HCT116 (cell line): ENCODE measurements around the gene EBPL. TPM values are rescaled to one million over a fixed set of nuclear protein-coding genes. Genes with fewer than 3 reads are reported as not detected.

ENCODE experiments used
- ATAC-seq: fragments of 200-7000 bp; cut with Tn5 transposase; 2 replicates; pipeline ENCODE4 v1.9.1; 2020; ENCODE audit warnings: mild to moderate bottlenecking, moderate library complexity
- BruUV-seq: library from RNA; stranded (reverse); fragments of 400-500 nt; replicated peaks from 2 replicates; lab custom pipeline; 2021; lab: Mats Ljungman, UMichigan
- CTCF ChIA-PET: fragments of 300-600 bp; sonication (Branson Sonifier 250); formaldehyde crosslinking; loops from one replicate; lab custom pipeline; 2021; ENCODE audit warnings: antibody characterized with exemption; lab: Charles Lee
- POLR2A ChIA-PET: fragments of 300-600, 350-600 bp; sonication (Branson Sonifier 250); formaldehyde crosslinking; loops from one replicate; lab custom pipeline; 2021; ENCODE audit warnings: antibody characterized with exemption; lab: Charles Lee
- RAD21 ChIA-PET, 2 experiments: fragments of 300-600 bp; sonication (Branson Sonifier 250); formaldehyde crosslinking; loops; one replicate each; lab custom pipeline; 2023; ENCODE audit warnings: low total read pairs in 2 of 2; ENCODE audit not compliant: uncharacterized antibody in 2 of 2, unreplicated experiment in 2 of 2, low non-redundant PET in 1 of 2; lab: Charles Lee
- DNase-seq: peaks from one replicate; pipeline ENCODE4 v3.0.0-alpha.2; 2010; ENCODE audit warnings: low read depth, low spot score
- H2AFZ ChIP-seq: fragments of 200-600 bp; shearing (Covaris generic), sonication (generic); 2 replicates; pipeline ENCODE4 v1.6.1; 2017; ENCODE audit warnings: low read depth, mixed run types, mixed read lengths, antibody characterized with exemption, low read length; ENCODE audit not compliant: poor library complexity, severe bottlenecking
- H3K27ac ChIP-seq: 2 replicates; pipeline ENCODE4 v1.5.1; 2012; ENCODE audit warnings: low read depth, low read length
- H3K27me3 ChIP-seq: fragments of 200-600 bp; sonication (generic); 2 replicates; pipeline ENCODE4 v1.6.1; 2016; ENCODE audit warnings: mixed run types, low read length, mixed read lengths; ENCODE audit not compliant: insufficient read depth
- H3K36me3 ChIP-seq, 2 experiments: fragments of 200-500 bp in 1 of 2; fragments of 200-600 bp in 1 of 2; sonication (Bioruptor generic) in 1 of 2; sonication (generic) in 1 of 2; 2 replicates each; pipeline versions ENCODE4 v1.5.1 to v1.6.1; 2014 to 2016; ENCODE audit warnings: low read length in 2 of 2, inconsistent platforms in 1 of 2, mixed read lengths in 1 of 2, mixed run types in 1 of 2; ENCODE audit not compliant: insufficient read depth in 2 of 2, control insufficient read depth in 1 of 2
- H3K4me1 ChIP-seq, 2 experiments: fragments of 200-600 bp in 1 of 2; sonication (generic) in 1 of 2; 2 replicates each; pipeline versions ENCODE4 v1.5.1 to v1.6.1; 2012 to 2017; ENCODE audit warnings: low read length in 2 of 2, inconsistent platforms in 1 of 2, mild to moderate bottlenecking in 1 of 2, mixed read lengths in 1 of 2, mixed run types in 1 of 2, moderate library complexity in 1 of 2; ENCODE audit not compliant: insufficient read depth in 2 of 2, control insufficient read depth in 1 of 2
- H3K4me2 ChIP-seq: fragments of 200-600 bp; sonication (generic); 2 replicates; pipeline ENCODE4 v1.6.1; 2017; ENCODE audit warnings: mixed run types, low read length, mixed read lengths
- H3K4me3 ChIP-seq, 2 experiments: fragments of 200-600 bp in 1 of 2; sonication (generic) in 1 of 2; replicated peaks in 1 of 2; 2 replicates each; pipeline ENCODE4 v1.5.1; 2011 to 2016; ENCODE audit warnings: low read length in 2 of 2, control low read depth in 1 of 2, low read depth in 1 of 2, mild to moderate bottlenecking in 1 of 2, mixed read lengths in 1 of 2, mixed run types in 1 of 2
- H3K79me2 ChIP-seq: fragments of 200-600 bp; sonication (generic); 2 replicates; pipeline ENCODE4 v1.6.1; 2017; ENCODE audit warnings: mild to moderate bottlenecking, mixed run types, low read length, moderate library complexity, mixed read lengths; ENCODE audit not compliant: insufficient read depth
- H3K9ac ChIP-seq: fragments of 200-600 bp; sonication (generic); 2 replicates; pipeline ENCODE4 v1.6.1; 2016; ENCODE audit warnings: low read length, mixed read lengths
- H3K9me2 ChIP-seq: fragments of 200-600 bp; sonication (generic), shearing (Covaris generic); 2 replicates; pipeline ENCODE4 v1.6.1; 2017; ENCODE audit warnings: mixed run types, mild to moderate bottlenecking, moderate library complexity; ENCODE audit not compliant: insufficient read depth
- H3K9me3 ChIP-seq, 2 experiments: fragments of 200-500 bp in 1 of 2; fragments of 200-600 bp in 1 of 2; sonication (Bioruptor generic) in 1 of 2; sonication (generic) in 1 of 2; 2 replicates each; pipeline ENCODE4 v1.6.1; 2014 to 2017; ENCODE audit warnings: low read length in 2 of 2, mixed read lengths in 2 of 2, inconsistent platforms in 1 of 2, low read depth in 1 of 2, mild to moderate bottlenecking in 1 of 2, mixed run types in 1 of 2, moderate library complexity in 1 of 2; ENCODE audit not compliant: control insufficient read depth in 1 of 2, insufficient read depth in 1 of 2
- H4K20me1 ChIP-seq: fragments of 200-600 bp; sonication (generic), shearing (Covaris generic); 2 replicates; pipeline ENCODE4 v1.6.1; 2017; ENCODE audit warnings: mixed run types, mild to moderate bottlenecking, moderate library complexity; ENCODE audit not compliant: insufficient read depth
- CEBPB ChIP-seq: IDR thresholded peaks from 2 replicates; pipeline ENCODE4 v1.6.1; 2012; ENCODE audit warnings: low read depth
- EGR1 ChIP-seq: IDR thresholded peaks from 2 replicates; pipeline ENCODE4 v1.6.1; 2012; ENCODE audit warnings: low read depth
- ELF1 ChIP-seq: IDR thresholded peaks from 2 replicates; pipeline ENCODE4 v1.6.1; 2012; ENCODE audit warnings: low read depth, borderline replicate concordance
- EZH2phosphoT487 ChIP-seq: fragments of 200-600 bp; IDR thresholded peaks from 2 replicates; pipeline ENCODE4 v1.6.1; 2018; ENCODE audit warnings: antibody characterized with exemption, borderline replicate concordance
- FOSL1 ChIP-seq: IDR thresholded peaks from 2 replicates; pipeline ENCODE4 v1.6.1; 2012; ENCODE audit warnings: low read depth
- JUND ChIP-seq: IDR thresholded peaks from 2 replicates; pipeline ENCODE4 v1.6.1; 2012
- RAD21 ChIP-seq: IDR thresholded peaks from 2 replicates; pipeline ENCODE4 v1.6.1; 2012; ENCODE audit warnings: low read depth, mild to moderate bottlenecking
- REST ChIP-seq: IDR thresholded peaks from 2 replicates; pipeline ENCODE4 v1.6.1; 2012; ENCODE audit warnings: low read depth
- SIN3A ChIP-seq: IDR thresholded peaks from 2 replicates; pipeline ENCODE4 v1.6.1; 2012; ENCODE audit warnings: low read depth
- SRF ChIP-seq: IDR thresholded peaks from 2 replicates; pipeline ENCODE4 v1.6.1; 2012; ENCODE audit warnings: low read depth
- ZBTB33 ChIP-seq: IDR thresholded peaks from 2 replicates; pipeline ENCODE4 v1.6.1; 2011; ENCODE audit warnings: mild to moderate bottlenecking, low read length, moderate library complexity; ENCODE audit not compliant: insufficient replicate concordance; ENCODE audit errors: extremely low read depth
- ZFX ChIP-seq: fragments of 450-650 bp; IDR thresholded peaks from 2 replicates; pipeline ENCODE4 v1.6.1; 2017
- intact Hi-C: fragments of 100-400 bp; cut with micrococcal nuclease; formaldehyde crosslinking; loops from 2 replicates; pipeline ENCODE4 v1.10.0; 2022
- total RNA-seq: library from RNA; stranded (reverse); gene quantifications from one replicate; pipeline ENCODE4 v1.2.1, GENCODE V29; 2021; ENCODE audit not compliant: unreplicated experiment

The EBPL gene
- total RNA-seq, 1 experiment from 2014 or later = 73.2 TPM

GRCh38 chr13:49632156-49632555 lies 59.1 kb downstream of the EBPL start:
- POLR2A ChIA-PET = no interaction called here
- CTCF ChIA-PET = no interaction called here
- Histone ChIP-seq H3K36me3 (no peaks in the 10 kb centered on the region), H3K4me1 (peaks cover 0 to 5% of the 10 kb centered on the region in 2 experiments; a peak in 1 of 4 replicates), H2AFZ (no peak overlapping the region), H3K4me3 (no peak overlapping the region), H3K9me2 (no peaks in the 10 kb centered on the region), H3K9me3 (no peaks in the 10 kb centered on the region), H3K79me2 (no peaks in the 10 kb centered on the region), H3K27ac (no peak overlapping the region), H3K9ac (no peak overlapping the region), H3K4me2 (no peak overlapping the region)
- no peak for DNase-seq
- ATAC-seq = no peak
- intact Hi-C loops = no loop called here
- no TSS peak for BruUV-seq
- RAD21 ChIA-PET = no interaction called here
- TF ChIP-seq CEBPB (no peak), REST (no peak), RAD21 (no peak), SRF (no peak), JUND (no peak), SIN3A (no peak), EGR1 (no peak), FOSL1 (no peak), EZH2phosphoT487 (no peak), ZFX (no peak), ZBTB33 (no peak), ELF1 (no peak)
- TF ChIP-seq, all 23 proteins: peak for 0
- no peaks in the 10 kb centered on the region for H3K27me3 ChIP-seq
- no peaks in the 10 kb centered on the region for H4K20me1 ChIP-seq
